Type B pancreatic cell (in vitro differentiated cells): ENCODE measurements around the gene FIBP. TPM values are rescaled to one million over a fixed set of nuclear protein-coding genes. Genes with fewer than 3 reads are reported as not detected.
A peak's percentile ranks its signal among the peaks of the same experiment; 100 is the strongest.

Source experiments
- DNase-seq: peaks from one replicate; pipeline ENCODE4 v3.0.0; 2021; ENCODE audit warnings: mixed read lengths; ENCODE audit not compliant: unreplicated experiment; ENCODE audit errors: extremely low spot score
- H3K27ac Mint-ChIP-seq: 2 replicates; pipeline ENCODE4 v1.8.0; 2021; ENCODE audit warnings: mild to moderate bottlenecking, mixed read lengths
- H3K27me3 Mint-ChIP-seq: 2 replicates; pipeline ENCODE4 v1.8.0; 2021; ENCODE audit warnings: mixed read lengths
- H3K36me3 Mint-ChIP-seq: 2 replicates; pipeline ENCODE4 v1.8.0; 2021; ENCODE audit warnings: mixed read lengths
- H3K4me1 Mint-ChIP-seq: one replicate; pipeline ENCODE4 v1.8.0; 2021; ENCODE audit warnings: mixed read lengths; ENCODE audit not compliant: unreplicated experiment
- H3K4me3 Mint-ChIP-seq: 2 replicates; pipeline ENCODE4 v1.8.0; 2021; ENCODE audit warnings: mild to moderate bottlenecking, mixed read lengths
- H3K9me3 Mint-ChIP-seq: 2 replicates; pipeline ENCODE4 v1.8.0; 2021; ENCODE audit warnings: mixed read lengths
- CTCF ChIP-seq: fragments of 200-600 bp; sonication (generic); conservative IDR thresholded peaks from 2 replicates; pipeline ENCODE4 v1.5.0; 2021; ENCODE audit warnings: antibody characterized with exemption, mild to moderate bottlenecking
- total RNA-seq: library from RNA; stranded (reverse); gene quantifications from 2 replicates; pipeline ENCODE4 v1.2.1, GENCODE V29; 2021; ENCODE audit warnings: low replicate concordance

Gene FIBP
- total RNA-seq, 1 donor from 2014 or later = 74.7 TPM

GRCh38 chr11:65870307-65870658, 18.0 kb downstream of the FIBP start:
- H3K27me3 Mint-ChIP-seq = peaks cover 5% of the 10 kb centered on the region
- peaks cover 12% of the 10 kb centered on the region for H3K4me1 Mint-ChIP-seq
- no peak for TF ChIP-seq CTCF
- DNase-seq = no peak
- peak overlapping the region; percentile 61 for H3K4me3 Mint-ChIP-seq
- H3K9me3 Mint-ChIP-seq = no peaks in the 10 kb centered on the region
- no peaks in the 10 kb centered on the region for H3K36me3 Mint-ChIP-seq
- H3K27ac Mint-ChIP-seq = peak overlapping the region; percentile 78

DNA sequence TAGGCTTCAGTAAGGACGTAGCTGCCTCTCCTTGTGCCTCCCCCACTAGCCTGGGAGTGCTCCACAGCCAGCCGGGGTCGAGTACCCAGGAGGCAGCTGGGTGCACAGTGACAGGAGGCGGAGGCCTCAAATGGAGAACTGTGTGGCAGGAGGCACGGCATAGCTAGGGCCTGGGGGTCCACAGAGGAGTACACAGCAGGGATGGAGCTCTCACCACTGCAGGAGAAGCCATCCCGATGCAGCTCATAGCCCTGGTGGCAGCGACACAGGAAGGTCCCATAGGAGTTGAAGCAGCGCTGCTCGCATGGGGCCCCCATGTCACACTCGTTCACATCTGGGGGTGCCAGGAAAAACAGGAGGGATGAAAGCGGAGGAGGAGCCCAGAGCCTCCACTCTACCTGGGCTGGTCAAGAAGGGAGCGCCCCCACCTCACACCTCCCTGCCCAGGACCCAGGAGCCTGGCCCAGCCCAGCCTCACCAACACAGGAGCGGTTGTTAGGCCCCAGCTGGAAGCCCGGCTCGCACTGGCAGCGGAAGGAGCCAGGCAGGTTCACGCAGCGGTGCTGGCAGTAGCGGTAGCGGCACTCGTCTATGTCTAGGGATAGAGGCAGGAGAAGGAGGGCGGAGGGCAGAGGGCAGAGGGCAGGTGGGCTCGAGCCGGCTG, 18.5 kb downstream of the FIBP start:
- no peak for DNase-seq
- H3K27me3 Mint-ChIP-seq = peaks cover 5% of the 10 kb centered on the region
- TF ChIP-seq CTCF = no peak
- no peaks in the 10 kb centered on the region for H3K9me3 Mint-ChIP-seq
- H3K27ac Mint-ChIP-seq = peak overlapping the region; percentile 56
- H3K4me1 Mint-ChIP-seq = peaks cover 12% of the 10 kb centered on the region
- H3K4me3 Mint-ChIP-seq = peak overlapping the region; percentile 36
- no peaks in the 10 kb centered on the region for H3K36me3 Mint-ChIP-seq

DNA sequence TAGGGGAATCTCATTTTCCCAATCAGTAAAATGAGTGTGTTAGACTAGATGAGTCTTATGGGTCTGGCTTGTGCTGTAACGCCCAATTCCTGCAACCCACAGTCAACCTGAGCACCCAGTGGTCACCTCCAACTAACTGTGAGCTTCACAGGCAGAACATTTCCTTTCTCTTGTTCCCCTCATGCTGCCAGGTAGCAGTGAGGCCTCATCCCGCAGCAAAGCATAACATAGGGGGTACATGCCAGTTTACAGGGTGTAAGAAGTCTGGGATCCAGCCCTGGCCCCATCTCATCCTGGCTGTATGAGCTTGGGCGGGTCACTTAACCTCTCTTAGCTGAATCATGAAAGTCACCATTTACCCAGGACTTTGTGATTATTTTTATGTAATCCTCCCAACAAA, 19.4 kb downstream of the FIBP start:
- DNase-seq = no peak
- Mint-ChIP-seq H3K36me3 (no peaks in the 10 kb centered on the region), H3K9me3 (no peaks in the 10 kb centered on the region), H3K4me3 (no peak overlapping the region), H3K27ac (peak overlapping the region; percentile 56), H3K27me3 (peaks cover 5% of the 10 kb centered on the region), H3K4me1 (peaks cover 12% of the 10 kb centered on the region)
- no peak for TF ChIP-seq CTCF

DNA sequence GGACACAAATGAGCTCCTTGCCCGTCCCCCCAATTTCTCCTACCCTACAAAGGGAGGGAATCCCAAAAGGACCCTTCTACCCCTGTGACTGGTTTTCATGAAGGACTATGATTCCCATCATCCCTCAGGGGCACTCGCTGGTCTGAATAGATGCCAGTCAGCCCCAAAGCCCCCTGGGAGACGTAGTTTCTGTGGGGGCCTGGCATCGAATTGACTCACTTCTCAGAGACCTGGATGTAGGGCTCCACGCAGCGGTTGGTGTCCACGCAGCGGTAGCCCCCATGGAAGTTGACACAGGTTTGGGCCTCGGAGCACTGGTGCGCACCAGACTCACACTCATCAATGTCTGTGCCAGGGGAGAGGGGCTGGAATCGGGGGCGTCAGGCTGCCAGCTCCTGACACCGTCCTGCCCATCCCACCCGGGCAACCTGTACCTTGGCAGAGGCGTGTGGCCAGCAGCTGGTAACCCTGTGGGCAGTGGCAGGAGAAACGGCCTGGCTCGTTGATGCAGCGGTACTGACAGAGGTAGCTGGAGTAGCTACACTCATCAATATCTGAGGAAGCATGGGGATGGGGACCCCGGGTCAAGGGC, 20.1 kb downstream of the FIBP start:
- Mint-ChIP-seq H3K4me1 (peaks cover 11% of the 10 kb centered on the region), H3K9me3 (no peaks in the 10 kb centered on the region), H3K27me3 (peaks cover 3% of the 10 kb centered on the region), H3K27ac (peak overlapping the region; percentile 37), H3K4me3 (peak overlapping the region; percentile 79), H3K36me3 (no peaks in the 10 kb centered on the region)
- DNase-seq = no peak
- no peak for TF ChIP-seq CTCF

DNA sequence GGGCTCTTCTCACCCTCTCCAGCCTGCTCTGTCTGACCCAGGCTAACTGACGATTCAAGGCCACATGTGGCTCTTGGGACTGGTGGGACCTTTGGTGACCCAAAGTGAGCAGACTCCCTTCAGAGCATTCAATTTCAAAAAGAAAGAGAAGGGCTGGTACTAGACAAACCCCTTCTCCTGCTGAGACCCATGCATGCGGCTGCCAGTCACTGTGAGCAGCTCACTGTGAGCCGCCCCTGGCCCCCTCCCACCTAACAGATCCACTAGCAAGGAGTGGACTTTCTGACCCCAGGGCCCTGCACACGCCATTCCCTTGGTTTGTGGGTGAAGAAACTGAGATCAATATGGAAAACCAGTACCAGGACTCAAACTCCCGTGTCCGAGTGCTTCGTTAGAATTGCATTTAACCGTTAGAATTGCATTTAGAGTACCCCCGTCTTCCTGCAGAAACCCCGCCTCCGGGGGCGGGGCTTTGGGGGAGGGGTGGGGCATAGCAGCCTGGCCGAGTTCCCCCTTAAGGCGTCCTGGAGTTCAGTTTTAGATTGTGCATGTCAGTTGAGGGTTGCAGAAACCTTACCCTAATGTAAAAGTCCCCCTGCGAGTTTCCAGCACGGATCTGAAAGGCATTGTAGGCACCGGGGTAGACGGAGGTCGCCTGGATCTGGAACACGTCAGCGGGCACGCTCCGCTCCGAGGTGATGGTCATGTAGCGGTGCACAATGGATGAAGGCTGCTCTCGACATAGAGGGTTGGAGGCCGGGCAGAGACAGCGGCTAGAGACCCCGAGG, 20.8 kb downstream of the FIBP start:
- H3K27ac Mint-ChIP-seq = peak overlapping the region; percentile 37
- no peak for TF ChIP-seq CTCF
- no peaks in the 10 kb centered on the region for H3K27me3 Mint-ChIP-seq
- no peaks in the 10 kb centered on the region for H3K9me3 Mint-ChIP-seq
- peaks cover 4% of the 10 kb centered on the region for H3K36me3 Mint-ChIP-seq
- no peak for DNase-seq
- H3K4me3 Mint-ChIP-seq = peak overlapping the region; percentile 79
- H3K4me1 Mint-ChIP-seq = peaks cover 13% of the 10 kb centered on the region
